Left renal pelvis (tissue), 4 donors: ENCODE data around the gene PCBD2. TPM values are rescaled to one million over a fixed set of nuclear protein-coding genes. Genes with fewer than 3 reads are reported as not detected.
"Not testable (repeated sequence)": the region's sequence is repeated elsewhere in the genome, so short reads cannot be mapped to it uniquely, and the experiment has no call there.

ENCODE experiments used
- DNase-seq, 4 donors: peaks; one replicate each; pipeline ENCODE4 v3.0.0-alpha.2; 2013; ENCODE audit warnings: low read depth in 4 of 4, low spot score in 3 of 4
- polyA plus RNA-seq, 4 donors: library from polyadenylated mRNA; unstranded; fragments of 120-200 nt; gene quantifications; one replicate each; pipeline ENCODE4 v1.2.1, GENCODE V29; 2013; ENCODE audit not compliant: insufficient read length in 4 of 4

The PCBD2 gene
- polyA plus RNA-seq, result 10 to 100 TPM in 3 of 4 donors, 1 to 10 TPM in 1; 5.7 to 17.1 (median 13.0) TPM

DNA sequence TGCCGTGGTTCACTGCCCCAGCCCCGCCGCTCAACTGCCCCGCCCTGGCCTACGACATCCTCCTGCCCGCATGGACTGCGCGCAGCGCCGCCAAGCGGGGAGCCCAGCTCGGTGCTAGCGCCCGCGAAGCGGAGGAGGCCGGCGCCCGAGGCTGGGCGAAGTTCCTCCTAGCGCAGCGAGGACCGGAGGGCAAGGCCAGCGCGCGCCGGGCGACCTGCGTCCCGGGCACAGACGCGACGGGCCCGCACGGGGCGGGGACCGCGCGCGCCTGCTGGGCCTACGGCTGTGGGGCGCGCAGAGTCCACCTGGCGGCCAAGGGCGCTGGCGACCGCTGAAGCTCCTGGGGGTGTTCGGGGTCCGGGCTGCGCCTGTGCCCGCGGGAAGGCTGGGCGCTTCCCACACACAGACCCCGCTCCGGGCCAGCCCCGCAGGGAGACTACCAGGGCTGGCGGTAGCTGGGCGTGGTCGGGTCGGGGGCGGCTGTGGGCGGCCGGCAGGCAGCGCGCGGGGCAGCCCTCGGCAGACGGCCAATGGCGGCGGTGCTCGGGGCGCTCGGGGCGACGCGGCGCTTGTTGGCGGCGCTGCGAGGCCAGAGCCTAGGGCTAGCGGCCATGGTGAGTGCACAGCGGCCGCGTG, at the start of gene PCBD2:
Gene PCBD2, plus strand, starts transcription at position 522 of the 636 bp plus-strand sequence. Its CDS starts 9 bp downstream, at position 531.
- DNase-seq, result peak; percentile 77 to 87 (median 81)

DNA sequence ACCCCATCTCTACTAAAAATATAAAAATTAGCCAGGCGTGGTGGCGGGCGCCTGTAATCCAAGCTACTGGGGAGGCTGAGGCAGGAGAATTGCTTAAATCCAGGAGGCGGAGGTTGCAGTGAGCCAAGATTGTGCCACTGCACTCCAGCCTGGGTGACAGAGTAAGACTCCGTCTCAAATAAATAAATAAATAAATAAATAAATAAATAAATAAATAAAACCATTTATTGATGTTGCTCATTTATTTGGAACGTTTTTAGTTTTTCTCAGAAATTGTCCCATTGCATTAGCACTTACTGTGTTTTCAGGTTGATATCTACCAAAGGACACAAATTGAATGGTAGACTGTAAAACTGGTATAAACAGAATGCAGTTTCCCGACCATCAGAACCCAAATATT, 48.5 kb upstream of the PCBD2 start:
- DNase-seq, result not testable (repeated sequence)

DNA sequence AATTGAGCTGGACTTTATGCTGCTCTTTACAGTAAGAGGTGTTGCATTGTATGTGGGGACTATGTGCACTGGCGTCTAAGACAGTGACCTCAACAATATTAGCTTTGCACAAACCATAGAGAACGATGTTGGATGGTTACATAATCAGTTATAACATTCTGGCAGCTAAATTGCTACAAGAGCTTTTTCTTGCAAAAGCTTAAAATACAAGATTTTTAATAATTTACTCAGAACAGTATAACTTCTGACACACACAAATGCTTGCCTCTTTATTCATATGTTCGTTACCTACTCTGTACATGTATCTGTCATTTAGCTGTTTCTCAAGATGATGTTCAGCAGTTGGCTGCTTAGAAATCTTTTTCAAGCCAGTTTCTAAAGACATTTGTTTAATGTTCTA, 47.5 kb upstream of the PCBD2 start:
- no peak for DNase-seq

- no peak for DNase-seq
Observed at GRCh38 chr5:134864707-134865106, 40.2 kb upstream of the PCBD2 start.

- no peak for DNase-seq
Observed at GRCh38 chr5:134873494-134873893, 31.4 kb upstream of the PCBD2 start.

- DNase-seq, result peak; percentile 74 to 79 (median 76)
Observed at GRCh38 chr5:134873987-134874830, 30.7 kb upstream of the PCBD2 start, which contains the start of gene TXNDC15. TXNDC15 (plus strand) TSS chr5:134874371; CDS start chr5:134874428, 57 bp downstream.

GRCh38 chr5:134874831-134875655, 29.9 kb upstream of the PCBD2 start:
- DNase-seq, result peak; percentile 24 to 34 (median 30)

DNA sequence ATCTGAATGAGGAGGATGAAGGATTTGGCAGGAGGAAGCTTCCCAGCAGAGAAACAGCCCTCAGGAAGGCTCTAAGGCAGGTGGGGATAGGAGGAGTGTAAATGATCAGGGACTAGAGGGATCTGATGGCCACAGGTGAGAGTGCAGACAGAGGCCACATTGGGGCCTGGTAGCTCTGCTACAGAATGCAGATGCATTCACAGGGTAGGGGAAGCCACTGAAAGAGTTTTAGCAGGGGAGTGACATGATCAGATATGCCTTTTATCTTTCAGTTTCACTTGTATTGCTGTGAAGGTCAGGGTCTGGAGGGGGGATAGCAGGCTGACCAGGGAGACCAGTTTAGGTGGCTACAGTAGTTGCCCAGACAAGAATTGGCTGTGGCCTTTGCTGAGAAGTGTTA, 27.8 kb upstream of the PCBD2 start:
- no peak for DNase-seq

DNA sequence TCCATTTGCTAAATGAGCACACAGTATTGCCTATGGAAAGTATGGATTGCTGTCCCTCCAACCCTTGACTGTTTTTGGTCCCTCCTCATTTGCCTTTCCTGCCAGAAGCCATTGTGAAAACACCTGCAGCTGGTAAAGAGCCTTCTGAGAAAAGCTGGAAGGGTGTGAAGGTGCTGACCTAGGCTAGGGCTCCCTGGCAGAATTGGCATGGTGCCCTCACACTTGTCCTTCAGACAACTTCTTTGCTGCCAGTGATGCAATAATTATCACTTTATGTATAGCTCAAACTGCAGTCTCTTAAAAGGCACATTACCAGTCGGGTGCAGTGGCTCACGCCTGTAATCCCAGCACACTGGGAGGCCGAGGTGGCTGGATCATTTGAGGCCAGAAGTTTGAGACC, 26.5 kb upstream of the PCBD2 start:
- DNase-seq, result no peak

DNA sequence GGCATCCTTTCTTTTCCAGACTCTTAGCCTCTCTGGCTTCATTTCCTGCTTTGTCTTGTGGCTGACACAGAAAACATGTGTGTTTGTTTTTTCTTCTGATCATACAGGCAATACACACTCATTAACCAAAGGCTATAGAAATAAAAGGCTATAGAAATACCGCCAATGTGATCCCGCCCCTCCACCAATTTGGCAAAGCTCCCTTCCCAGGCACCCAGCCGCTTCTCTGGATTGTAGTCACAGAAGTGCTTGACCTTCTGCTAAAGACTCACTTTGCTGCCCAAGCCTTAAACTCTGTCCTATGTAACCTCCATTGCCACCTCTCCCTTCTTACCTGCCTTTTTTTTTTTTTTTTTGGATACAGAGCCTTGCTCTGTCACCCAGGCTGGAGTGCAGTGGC, 25.5 kb upstream of the PCBD2 start:
- no peak for DNase-seq

GRCh38 chr5:134880937-134881336, 24.0 kb upstream of the PCBD2 start:
- DNase-seq, result not testable (repeated sequence)

- not testable (repeated sequence) for DNase-seq
Observed at GRCh38 chr5:134881711-134882110, 23.2 kb upstream of the PCBD2 start.

- no peak for DNase-seq
Observed at GRCh38 chr5:134887593-134888159, 17.3 kb upstream of the PCBD2 start.

- no peak for DNase-seq
Observed at GRCh38 chr5:134889335-134889734, 15.6 kb upstream of the PCBD2 start.

- no peak for DNase-seq
Observed at GRCh38 chr5:134891473-134891872, 13.5 kb upstream of the PCBD2 start.

DNA sequence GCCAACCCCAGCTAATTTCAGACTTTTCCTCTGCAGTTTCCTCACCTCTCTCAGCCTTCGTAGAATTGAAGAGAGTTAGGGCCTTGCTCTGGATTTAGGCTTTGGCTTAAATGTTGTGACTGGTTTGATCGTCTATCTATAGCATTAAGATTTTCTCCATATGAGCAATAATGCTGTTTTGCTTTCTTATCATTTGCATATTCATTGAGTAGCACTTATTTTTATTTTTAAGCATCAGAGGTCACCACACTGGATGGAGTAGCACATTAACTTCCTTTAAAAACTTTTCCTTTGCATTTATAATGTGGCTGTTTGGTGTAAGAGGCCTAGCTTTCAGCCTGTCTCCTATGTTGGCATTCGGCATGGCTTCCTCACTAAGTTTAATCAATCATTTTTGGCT, 12.6 kb upstream of the PCBD2 start:
- DNase-seq, result no peak

- DNase-seq, result no peak
Observed at GRCh38 chr5:134892926-134893325, 12.0 kb upstream of the PCBD2 start.

DNA sequence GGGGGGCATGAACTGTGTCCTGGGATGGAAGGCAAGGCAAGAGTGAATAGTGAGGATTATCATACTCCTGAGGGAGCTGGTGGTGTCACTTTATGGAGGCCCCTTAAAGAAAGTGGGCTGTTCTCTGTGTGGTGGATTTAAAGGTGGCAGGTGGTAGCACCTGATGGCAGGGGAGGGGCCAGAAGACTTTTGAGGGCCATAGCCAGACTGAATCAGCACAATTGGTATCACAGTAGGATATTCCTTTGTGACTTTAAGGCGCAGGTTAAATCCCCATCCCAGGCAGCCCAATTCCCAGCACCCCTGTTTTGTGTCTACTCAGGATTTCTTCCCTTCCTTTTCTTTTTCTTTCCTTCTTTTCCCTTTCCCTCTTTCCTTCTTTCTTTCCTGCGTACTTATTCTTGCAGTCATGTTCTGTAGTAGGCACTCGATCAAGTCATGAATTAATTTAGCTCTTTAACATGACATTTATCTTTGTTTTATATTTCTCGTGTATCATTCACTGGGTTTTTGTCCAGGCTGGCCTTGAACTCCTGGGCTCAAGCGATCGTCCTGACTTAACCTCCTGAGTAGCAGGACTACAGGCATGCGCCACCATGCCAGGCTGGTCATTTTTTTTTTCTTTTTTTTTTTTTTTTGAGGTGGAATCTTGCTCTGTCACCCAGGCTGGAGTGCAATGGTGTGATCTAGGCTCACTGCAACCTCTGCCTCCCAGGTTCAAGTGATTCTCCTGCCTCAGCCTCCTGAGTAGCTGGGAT, 11.0 kb upstream of the PCBD2 start:
- DNase-seq, result no peak

DNA sequence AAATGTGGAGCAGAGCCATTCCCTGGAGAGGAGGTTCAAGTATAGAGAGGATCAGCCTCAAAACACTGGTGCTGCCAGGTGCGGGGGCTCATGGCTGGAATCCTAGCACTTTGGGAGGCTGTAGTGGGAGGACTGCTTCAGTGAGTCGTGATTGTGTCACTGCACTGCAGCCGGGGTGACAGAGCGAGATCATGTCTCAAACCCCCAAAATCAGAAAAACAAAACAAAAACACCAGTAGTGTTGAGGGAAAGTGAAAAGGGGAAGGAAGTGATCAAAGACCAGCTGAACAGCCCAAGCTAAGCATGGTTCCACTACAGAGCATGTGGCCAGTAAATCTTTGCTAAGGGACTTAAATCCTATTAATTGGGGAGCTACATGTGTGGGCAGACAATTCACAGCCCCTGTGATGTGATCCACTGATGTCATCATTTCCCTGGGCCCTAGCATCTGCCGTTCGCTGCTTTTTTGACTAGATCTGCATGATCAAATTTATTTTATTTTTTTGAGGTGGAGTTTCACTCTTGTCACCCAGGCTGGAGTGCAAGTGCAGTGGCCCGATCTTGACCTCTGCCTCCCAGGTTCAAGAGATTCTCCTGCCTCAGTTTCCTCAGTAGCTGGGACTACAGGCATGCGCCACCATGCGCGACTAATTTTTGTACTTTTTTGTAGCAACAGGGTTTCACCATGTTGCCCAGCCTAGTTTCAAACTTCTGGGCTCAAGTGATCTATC, 2.7 kb upstream of the PCBD2 start:
- no peak for DNase-seq
